Kidney glomerular epithelial cell (primary cell): ENCODE measurements around the gene KIR2DL3.

Source experiments
- DNase-seq: peaks from one replicate; lab custom pipeline; 2025; lab: John Stamatoyannopoulos, UW

KIR2DL3 gene

GRCh38 chr19:54792814-54793213, 54.5 kb downstream of the KIR2DL3 start:
- DNase-seq = no peak

- DNase-seq = no peak
These were observed 57.4 kb downstream of the KIR2DL3 start for GRCh38 chr19:54795758-54796157.
